ENCODE data around the gene FAM53B.

- TF ChIP-seq, protein P1, sequence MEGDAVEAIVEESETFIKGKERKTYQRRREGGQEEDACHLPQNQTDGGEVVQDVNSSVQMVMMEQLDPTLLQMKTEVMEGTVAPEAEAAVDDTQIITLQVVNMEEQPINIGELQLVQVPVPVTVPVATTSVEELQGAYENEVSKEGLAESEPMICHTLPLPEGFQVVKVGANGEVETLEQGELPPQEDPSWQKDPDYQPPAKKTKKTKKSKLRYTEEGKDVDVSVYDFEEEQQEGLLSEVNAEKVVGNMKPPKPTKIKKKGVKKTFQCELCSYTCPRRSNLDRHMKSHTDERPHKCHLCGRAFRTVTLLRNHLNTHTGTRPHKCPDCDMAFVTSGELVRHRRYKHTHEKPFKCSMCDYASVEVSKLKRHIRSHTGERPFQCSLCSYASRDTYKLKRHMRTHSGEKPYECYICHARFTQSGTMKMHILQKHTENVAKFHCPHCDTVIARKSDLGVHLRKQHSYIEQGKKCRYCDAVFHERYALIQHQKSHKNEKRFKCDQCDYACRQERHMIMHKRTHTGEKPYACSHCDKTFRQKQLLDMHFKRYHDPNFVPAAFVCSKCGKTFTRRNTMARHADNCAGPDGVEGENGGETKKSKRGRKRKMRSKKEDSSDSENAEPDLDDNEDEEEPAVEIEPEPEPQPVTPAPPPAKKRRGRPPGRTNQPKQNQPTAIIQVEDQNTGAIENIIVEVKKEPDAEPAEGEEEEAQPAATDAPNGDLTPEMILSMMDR (IDR thresholded peaks at IDR 0.05): no peak
- TF ChIP-seq POLR2A (IDR thresholded peaks at IDR 0.05) (no peak), POLR2AphosphoS5 (IDR thresholded peaks at IDR 0.05) (no peak), EP300 (IDR thresholded peaks at IDR 0.05; ENCODE audit: low read depth) (no peak)
Measured at GRCh38 chr10:124577651-124578050, 166.5 kb downstream of the FAM53B start.
